ENCODE measurements around the gene LRP1B.

- no peak for TF ChIP-seq POLR2A (IDR thresholded peaks at IDR 0.05)
- no peak for TF ChIP-seq CTCF (IDR thresholded peaks at IDR 0.05)
- no peak for TF ChIP-seq POLR2AphosphoS5 (IDR thresholded peaks at IDR 0.05; ENCODE audit: insufficient read depth in 1 of 2, low read depth in 1 of 2)
Measured at GRCh38 chr2:140586379-140586778, 1544.4 kb downstream of the LRP1B start.

Data from vagina (tissue), 2 donors.